BJ (cell line): ENCODE data around the gene CPLX1. TPM values are rescaled to one million over a fixed set of nuclear protein-coding genes. Genes with fewer than 3 reads are reported as not detected.
A peak's percentile ranks its signal among the peaks of the same experiment; 100 is the strongest.

ENCODE experiments used
- CTCF ChIA-PET: fragments of 350-600 bp; formaldehyde crosslinking; extraction: SDS; loops from one replicate; lab custom pipeline; 2021; ENCODE audit warnings: antibody characterized with exemption, inconsistent platforms; lab: Yijun Ruan, JAX
- POLR2A ChIA-PET: fragments of 300-600 bp; sonication (Branson Sonifier 250); formaldehyde crosslinking; extraction: SDS; loops from one replicate; lab custom pipeline; 2021; ENCODE audit warnings: antibody characterized with exemption; lab: Charles Lee
- DNase-seq: peaks from one replicate; pipeline ENCODE4 v3.0.0-alpha.2; 2011; ENCODE audit warnings: low read depth
- H3K27me3 ChIP-seq: 2 replicates; pipeline ENCODE4 v1.6.0; 2011; ENCODE audit warnings: low read length; ENCODE audit not compliant: control insufficient read depth, insufficient read depth
- H3K36me3 ChIP-seq: 2 replicates; pipeline ENCODE4 v1.5.1; 2011; ENCODE audit warnings: low read length; ENCODE audit not compliant: control insufficient read depth, insufficient read depth
- H3K4me3 ChIP-seq: 2 replicates; pipeline ENCODE4 v1.5.1; 2011; ENCODE audit warnings: low read depth, mild to moderate bottlenecking, control low read depth, low read length
- CTCF ChIP-seq: IDR thresholded peaks from 2 replicates; pipeline ENCODE4 v1.5.1; 2011; ENCODE audit warnings: low read depth, mild to moderate bottlenecking, control low read depth, inconsistent platforms, low read length, moderate library complexity; ENCODE audit not compliant: insufficient read depth
- polyA plus RNA-seq: library from polyadenylated mRNA; depleted of rRNA; stranded (reverse); fragments of >200 nt; gene quantifications from 2 replicates; pipeline ENCODE4 v1.2.3, GENCODE V29; 2011

The CPLX1 gene
- polyA plus RNA-seq, 1 experiment: 0.15 TPM

DNA sequence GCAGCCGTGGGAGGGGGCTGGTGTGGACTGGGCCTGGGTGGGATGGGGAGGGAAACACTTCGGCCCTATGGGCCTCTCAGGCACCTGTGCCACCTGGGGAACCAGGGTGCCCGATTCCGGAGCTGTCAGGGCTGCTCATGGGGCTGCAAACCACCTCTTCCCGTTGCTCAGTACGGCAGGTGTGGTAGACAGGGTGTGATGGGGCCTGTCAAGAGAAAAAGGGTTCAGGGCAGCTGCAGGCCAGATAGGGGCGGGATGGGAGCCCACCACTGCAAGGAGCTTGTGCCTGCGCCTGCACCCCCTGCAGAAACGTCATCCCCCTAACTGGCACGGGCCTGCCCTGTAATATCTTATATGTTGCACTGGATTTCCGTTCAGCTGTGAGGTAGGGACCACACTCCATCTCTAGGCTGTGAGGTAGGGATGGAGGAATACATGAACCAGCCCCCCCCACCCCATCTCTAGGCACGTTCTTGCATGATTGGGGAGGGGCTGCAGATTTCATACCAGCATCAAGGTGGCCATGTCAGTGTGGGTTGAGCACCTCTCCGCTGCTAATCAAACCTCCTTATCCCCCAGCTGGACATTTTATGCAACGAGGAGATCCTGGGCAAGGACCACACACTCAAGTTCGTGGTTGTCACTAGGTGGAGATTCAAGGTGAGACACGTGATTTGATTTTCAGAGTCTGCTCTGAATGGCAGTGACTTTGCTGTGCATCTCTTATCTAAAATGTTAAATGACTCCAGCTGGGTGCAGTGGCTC lies 61.3 kb downstream of the CPLX1 start:
- CTCF ChIA-PET: interaction anchor here (2.0 kb wide), 1 partner anchor 22 kb away, joined by 5 read pairs; no protein-coding TSS in a partner anchor
- H3K27me3 ChIP-seq: no peaks in the 10 kb centered on the region
- peaks cover 33% of the 10 kb centered on the region for H3K36me3 ChIP-seq
- TF ChIP-seq CTCF: no peak
- no peak for DNase-seq
- POLR2A ChIA-PET: no interaction called here
- no peak overlapping the region for H3K4me3 ChIP-seq

DNA sequence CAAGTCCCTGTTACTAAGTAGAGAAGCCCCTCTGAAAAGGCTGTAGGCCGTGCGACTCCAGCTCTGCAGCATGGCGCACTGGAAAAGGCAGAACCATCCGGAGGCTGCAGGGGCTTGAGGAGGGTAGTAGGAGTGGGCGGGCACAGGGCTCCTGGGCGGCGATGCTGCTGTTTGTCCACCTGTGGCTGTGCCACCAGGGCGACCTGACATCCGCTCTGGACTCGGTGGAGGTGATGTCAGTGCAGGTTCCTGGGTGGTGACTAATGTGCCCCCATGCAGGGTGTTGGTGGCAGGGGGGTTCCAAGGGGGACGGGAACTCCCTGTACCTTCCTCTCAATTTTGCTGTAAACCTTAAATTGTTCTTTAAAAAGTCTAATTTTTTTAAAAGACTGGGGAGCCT lies 62.0 kb downstream of the CPLX1 start:
- no peak for DNase-seq
- H3K36me3 ChIP-seq: peaks cover 29% of the 10 kb centered on the region
- H3K27me3 ChIP-seq: no peaks in the 10 kb centered on the region
- POLR2A ChIA-PET: no interaction called here
- TF ChIP-seq CTCF: no peak
- H3K4me3 ChIP-seq: no peak overlapping the region
- CTCF ChIA-PET: interaction anchor here (2.0 kb wide), 1 partner anchor 22 kb away, joined by 5 read pairs; no protein-coding TSS in a partner anchor

DNA sequence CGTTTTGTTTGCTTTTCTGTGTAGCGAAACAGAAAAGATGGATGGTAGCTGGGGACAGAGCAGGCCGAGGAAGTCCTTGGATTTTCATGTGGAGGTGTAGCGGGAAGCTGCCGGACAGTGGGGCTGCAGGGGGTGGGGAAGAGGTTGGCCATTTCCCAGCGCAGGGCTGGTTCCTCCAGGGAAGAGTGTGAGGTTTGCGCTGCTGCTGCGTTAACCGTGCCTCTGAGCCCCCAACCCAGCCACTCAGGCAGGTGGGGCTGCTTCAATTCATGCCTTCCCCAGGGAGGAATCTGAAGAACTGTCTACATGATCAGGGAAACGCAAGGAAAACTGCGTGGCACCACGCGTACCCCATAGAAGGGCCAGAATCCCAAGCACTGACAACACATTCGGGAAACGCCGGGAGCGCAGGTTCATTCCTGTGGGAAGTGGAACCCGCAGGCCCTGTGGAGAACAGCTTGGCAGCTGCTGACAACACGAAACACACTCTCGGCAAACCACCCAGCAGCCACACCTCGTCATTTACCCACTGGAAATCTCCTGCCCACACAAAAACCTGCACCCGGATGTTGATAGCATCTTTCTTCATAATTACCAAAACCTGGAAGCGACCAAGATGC lies 62.6 kb downstream of the CPLX1 start:
- no peak for DNase-seq
- TF ChIP-seq CTCF: no peak
- no peak overlapping the region for H3K4me3 ChIP-seq
- ChIA-PET POLR2A (no interaction called here), CTCF (no interaction called here)
- H3K36me3 ChIP-seq: peaks cover 28% of the 10 kb centered on the region
- no peaks in the 10 kb centered on the region for H3K27me3 ChIP-seq

GRCh38 chr4:762211-763190 lies 63.4 kb downstream of the CPLX1 start:
- Histone ChIP-seq H3K36me3 (peaks cover 25% of the 10 kb centered on the region), H3K27me3 (no peaks in the 10 kb centered on the region), H3K4me3 (no peak overlapping the region)
- peak; percentile 28 for TF ChIP-seq CTCF
- CTCF ChIA-PET: no interaction called here
- DNase-seq: no peak
- POLR2A ChIA-PET: no interaction called here

GRCh38 chr4:761739-762138 lies 64.2 kb downstream of the CPLX1 start:
- Histone ChIP-seq H3K27me3 (no peaks in the 10 kb centered on the region), H3K4me3 (no peak overlapping the region), H3K36me3 (peaks cover 22% of the 10 kb centered on the region)
- POLR2A ChIA-PET: no interaction called here
- CTCF ChIA-PET: no interaction called here
- TF ChIP-seq CTCF: no peak
- DNase-seq: no peak
